8988T (cell line): ENCODE measurements around the gene STAC3.

ENCODE experiments used
- DNase-seq: peaks from one replicate; pipeline ENCODE4 v3.0.0; 2011

Gene STAC3

DNA sequence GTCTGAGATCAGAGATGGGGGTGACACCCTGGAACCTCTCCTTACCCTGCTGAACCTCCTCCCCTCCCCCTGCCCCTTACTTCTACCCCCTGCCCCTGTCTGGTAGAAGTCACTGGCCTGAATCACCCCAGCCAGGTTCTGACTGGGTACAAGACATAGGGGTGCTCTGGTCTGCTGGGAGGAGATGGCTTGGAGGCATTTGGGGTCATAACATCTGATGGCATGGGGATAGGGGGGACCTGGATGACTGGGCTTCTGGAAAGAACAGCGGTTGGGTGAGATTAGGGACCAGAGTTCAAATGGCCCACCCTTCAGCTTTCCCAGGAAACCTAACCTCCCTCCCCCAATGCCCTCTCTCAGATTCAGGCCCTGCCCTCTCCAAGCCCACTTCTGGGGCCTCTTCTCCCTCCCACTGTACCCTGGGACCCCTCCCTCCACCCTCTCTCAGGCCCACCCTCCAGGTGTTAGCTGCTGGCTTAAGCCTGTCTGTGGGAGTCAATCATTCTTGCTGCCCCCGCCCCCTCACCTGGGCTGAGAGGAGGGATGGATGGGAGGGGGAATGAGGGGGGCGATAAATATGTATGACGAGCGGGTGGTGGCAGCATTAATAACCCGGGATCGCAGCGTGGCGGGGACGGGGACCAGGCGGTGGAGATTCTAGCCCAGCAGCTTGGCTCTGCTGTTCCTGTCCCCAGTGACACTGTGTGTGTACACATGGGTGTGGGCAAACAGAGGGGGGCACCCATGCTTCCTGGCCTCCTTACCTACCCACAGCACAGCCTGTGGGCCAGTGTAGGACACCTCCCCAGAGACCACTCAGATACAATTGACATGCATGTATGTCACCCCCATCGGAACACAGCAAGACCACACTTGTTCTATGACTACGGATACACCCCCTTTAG is 28.4 kb downstream of the STAC3 start:
- DNase-seq: no peak

DNA sequence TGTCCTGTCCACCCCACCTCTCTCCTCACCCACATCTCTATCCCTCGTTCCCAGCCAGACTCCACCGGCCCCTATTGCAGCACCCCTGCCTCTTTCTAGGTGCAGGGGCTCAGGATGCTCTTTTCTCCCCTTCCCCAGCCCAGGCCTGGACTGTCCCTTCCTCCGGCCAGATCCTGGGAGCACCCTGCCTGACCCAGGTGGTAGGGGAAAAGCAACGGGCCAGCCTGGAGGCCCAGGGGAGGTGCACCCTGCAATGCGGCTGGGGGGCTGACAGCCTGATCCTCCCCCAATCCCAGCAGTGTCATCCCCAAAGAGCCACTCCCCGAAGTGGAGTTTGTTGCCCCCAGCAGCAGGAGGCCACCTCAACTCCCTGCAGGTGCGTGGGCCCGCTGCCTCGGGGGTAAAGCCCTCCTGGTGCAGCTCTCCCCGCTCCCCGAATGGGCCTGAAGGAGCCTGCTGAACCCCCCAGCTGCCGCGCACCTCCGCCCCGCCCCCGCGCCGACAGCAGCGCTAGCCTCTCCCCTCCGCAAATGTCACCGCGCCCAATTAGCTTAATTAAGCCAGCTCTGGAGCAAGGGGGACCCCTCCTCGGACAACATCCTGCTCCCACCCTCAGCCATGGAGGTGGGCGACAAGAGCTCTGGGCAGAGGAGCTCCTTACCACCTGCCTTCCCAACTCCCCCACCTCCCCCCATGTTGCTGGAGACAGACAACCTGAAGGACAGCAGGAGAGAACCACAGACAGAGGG is 29.6 kb downstream of the STAC3 start:
- no peak for DNase-seq

DNA sequence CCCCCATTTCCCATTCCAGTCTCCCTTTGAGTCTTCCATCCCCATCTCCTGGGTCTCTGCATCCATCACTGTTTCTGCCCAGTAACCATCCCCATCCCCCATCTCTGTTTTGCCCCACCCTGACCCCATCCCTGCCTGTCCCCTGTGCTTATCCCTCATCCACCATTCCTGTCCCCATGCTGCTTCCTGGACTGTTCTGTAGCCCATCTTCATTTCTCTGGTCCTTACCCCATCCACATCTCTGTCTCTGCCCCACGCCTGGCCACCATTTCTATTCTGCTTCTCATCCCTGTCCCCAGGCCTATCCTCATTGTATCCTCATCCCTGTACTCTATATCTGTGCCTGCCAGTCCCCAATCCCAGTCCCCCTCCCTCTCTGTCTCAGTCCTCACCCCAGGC is 30.2 kb downstream of the STAC3 start:
- DNase-seq: no peak

DNA sequence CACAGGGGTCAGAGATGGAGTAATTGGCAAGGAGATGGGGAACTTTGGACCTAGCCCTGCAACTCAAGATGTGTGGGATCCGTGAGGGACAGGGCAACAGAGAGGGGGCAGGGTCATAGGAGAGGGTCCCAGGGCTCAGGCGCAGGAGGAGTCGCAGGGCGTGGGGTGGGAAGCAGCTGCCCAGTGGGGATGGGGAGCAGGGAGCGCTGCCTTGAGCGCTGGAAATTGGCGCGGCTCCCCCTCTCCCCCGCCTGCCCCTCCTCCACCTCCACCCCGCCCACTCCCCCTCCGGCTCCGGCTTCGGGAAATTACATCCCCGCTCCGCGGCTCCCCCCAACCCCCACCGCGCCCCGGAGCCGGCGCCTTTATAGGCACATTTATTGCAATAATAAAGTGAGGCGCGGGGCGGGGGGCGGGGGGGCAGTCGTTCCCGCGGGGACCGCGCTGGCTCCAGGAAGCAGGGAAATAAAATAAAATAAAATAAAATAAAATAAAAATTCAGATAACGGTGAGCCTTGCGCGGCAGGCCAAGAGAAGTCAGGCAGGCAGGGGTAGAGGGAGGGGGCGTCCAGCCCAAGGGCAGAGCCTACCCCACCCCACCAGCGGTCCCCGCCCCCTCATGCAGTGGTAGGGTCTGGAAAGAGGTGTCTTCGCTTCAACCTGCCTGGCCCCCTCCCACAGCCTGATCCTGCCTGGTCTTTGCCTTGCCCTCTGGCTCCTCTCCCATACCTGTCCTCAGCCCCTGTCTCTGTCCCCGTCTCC is 30.8 kb downstream of the STAC3 start:
- no peak for DNase-seq

DNA sequence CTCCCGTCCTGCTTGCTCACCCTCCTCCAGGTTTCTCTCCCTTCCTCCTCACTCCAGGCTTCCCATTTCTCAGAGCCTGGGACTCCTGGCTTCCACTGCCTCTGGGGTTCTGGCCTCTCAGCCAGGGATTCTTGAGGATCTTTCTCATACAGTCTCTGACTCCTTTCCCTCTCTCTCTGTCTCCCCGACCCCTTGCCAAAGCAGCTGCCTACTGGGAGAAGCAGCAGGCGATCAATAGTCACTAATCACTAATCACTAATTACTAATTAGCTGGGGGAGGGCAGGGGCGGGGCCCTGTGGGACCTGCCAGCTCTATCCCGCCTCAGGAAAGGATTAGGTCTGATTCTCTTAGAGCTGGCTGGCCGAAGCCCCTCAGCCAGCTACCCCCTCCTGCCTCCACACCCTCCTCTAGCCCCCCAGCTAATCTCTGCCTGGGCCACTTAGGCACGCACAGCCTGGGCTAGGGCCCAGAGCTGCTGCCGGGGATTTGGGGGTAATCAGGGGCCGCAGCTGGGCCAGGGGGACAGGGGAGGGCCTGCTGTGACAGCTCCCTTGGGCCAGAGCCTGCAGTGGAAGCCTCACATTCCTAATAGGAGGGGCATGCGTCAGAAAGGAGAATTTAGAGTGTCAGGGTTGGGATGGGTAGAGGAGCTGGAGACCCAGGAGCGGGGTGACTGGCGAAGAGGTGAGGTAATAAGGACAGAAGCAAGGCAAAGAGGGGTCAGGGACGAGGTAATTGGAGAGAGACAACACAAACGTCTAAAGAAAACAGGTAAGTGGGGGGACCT is 31.6 kb downstream of the STAC3 start:
- DNase-seq: no peak

DNA sequence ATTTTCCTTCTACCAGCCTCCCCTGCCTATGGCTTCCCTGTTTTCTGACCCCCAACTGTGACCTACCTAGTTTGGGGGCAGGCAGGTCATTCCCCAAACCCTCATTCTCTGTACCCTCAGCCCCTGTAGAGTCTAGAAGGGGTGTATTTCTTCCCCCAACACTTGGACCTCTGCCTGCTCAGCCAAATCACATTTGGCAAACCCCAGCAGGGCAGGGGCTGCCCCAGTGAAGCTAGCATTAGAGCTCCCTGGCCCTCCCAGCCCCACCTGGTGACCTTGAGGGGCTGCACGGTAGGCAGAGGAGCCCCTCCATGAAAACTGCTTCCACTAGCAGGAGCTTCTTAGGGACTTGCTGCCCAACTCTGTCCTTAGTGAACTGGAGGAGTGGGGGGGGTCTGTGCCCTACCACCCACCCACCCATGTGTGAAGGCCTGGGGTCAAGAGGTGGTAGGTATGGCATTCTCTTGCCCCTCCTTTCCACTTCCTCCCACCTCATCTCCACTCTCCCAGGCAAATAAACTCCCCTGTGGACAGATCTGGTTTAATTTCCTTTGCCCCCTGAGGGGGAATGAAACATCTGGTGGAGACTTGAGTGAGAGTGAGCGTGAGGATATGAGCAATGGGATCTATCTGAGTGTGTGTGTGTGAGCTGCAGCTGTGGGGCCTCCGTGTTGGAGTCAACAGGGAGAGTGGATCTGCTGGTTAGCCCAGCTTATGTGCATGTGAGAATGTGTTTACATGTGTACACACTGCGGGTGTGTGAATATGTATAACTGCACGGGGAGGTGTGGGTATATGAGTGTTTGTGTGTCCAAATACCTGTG is 32.7 kb downstream of the STAC3 start:
- no peak for DNase-seq

DNA sequence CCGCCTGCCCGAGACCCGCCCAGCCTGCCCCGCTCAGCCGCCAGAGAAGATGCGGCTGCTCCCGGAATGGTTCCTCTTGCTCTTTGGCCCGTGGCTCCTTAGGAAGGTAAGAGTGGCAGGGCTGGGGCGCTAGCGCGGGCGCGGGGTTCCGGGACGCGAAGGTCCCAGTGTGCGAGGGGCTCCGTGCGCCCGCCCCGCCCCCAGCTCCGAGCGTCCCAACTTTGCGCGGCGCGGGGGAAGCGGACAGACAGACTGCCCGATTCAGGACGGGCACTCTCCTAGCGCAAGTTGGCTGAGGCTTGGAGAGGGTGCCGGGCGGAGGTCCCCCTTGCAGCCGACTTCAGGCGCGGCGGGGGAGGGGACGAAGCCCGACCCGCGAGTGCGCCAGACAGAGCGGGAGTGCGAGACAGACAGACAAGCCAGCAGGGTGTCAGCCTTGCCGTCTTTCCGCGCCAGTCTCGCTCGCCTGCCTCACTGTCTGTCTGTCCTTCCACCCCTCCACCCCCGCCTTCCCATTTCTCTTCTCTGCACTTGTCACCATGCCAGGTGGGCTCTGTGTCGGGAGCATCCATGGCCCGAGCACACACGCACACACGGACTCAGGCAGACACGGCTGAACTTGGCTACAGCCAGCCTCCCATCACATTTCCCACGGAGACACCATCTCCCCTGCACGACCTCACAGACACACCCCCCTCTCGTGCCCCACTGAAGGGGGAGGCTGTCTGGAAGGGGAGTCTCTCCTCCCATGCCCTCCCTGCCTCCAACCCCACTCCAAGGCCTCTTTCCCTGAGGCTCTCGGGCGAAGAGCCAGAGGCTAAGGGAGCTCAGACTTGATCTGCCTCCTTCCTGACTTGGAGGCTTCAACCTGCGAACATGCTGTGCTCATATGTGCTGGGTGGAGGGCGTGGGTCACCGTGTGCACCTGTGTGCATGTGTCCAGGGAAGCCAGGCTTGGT is 33.8 kb downstream of the STAC3 start:
- no peak for DNase-seq

DNA sequence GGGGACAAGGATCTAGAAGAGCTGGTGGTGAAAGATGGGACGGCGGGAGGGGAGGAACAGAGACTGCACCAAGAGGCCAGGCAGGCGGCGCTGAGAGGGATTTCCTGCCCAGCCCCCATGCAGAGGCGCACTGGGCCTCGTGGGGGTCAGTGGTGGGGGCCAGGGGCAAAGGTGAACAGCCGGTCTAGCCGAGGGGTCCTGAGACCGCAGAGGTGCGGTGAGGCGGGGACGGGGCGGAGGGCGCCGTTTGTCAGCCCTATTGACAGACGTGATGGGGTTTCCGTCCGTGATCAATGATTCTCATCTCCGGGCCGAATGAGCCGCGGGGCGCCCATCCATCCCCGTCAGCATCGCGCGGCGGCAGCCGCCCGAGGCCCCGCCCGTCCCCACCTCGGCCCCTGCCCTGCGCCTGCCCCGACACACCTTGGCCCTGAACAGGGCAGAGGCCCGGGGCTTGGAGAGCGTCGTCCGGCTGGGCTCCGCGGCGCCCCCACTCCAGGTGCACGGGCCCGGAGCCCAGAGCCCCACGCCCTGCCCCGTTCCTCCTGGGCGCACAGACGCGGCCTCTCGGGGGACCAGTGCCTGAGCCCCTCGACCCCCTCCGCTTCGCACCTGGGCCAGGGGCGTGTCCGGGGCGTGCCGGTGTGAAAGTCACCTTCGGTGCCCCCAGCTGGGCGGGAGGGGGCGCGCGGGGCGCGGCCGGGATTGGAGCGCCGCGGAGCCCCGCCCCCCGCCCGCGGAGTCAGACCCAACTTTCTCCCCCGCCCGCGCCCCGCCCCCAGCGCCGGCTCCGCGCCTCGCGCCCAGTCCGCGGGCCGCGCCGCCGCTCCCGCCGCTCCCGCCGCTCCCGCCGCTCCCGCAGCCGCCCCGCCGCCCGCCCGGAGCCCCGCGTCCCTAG is 34.7 kb downstream of the STAC3 start, which contains the start of gene NXPH4:
Gene NXPH4 (plus strand): TSS at position 781 of the 898 bp plus-strand sequence. CDS start 176 bp downstream, outside the sequence.
- peak; percentile 75 for DNase-seq

DNA sequence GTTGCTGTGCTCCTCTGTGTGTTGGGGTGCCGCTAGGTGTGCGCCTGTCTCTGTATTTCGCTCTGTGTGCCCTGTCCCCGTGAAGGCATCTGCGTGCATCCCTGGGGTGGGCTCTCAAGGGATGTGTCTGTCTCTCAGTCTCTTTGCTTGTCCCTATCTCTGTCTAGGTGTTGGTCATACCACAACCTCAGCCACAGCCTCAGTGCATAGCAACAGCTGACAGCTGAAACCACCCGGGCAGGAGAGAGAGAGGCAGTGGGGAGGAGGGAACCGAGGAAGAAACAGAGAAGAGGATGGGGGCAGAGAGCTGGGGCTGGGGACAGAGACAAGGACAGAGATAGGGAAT is 35.3 kb downstream of the STAC3 start:
- no peak for DNase-seq

DNA sequence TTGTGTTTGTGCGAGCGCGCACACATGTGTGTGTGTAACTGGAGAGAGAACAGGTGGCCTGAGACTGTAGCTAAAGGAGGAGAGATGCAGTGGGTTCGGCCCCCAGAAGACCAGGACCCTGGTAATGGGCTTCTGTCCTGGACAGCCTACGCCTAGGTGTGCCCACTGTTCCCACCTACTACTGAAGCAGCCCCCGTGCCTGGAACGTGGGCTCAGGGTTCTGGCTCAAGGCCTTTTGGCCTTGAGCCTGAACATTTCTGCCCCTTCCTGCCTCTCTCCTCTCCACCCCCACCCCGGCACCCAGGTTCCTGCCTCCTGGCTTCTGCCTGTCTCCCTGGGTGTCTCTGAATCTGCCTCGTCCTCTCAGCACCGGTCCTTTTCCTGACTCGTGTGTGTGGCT is 35.9 kb downstream of the STAC3 start:
- DNase-seq: no peak

DNA sequence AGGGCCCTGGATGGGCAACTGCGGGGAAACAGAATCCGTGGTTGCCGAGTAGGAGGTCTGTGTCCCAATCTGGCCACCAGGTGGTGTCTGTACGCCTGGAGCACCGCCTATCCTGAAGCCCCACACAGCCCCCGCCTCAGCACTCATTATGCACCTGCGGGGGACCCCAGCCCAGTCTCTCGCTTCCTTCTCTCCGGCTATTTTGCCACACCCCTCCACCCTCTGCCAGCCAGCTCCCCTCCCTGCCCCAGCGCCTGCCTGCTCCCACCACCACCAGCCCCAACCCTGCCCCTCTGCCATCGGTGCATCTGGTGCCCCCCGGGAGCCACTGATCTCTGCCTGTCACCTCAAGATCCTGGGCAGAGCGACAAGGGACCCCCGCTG is 36.6 kb downstream of the STAC3 start:
- DNase-seq: peak; percentile 89

DNA sequence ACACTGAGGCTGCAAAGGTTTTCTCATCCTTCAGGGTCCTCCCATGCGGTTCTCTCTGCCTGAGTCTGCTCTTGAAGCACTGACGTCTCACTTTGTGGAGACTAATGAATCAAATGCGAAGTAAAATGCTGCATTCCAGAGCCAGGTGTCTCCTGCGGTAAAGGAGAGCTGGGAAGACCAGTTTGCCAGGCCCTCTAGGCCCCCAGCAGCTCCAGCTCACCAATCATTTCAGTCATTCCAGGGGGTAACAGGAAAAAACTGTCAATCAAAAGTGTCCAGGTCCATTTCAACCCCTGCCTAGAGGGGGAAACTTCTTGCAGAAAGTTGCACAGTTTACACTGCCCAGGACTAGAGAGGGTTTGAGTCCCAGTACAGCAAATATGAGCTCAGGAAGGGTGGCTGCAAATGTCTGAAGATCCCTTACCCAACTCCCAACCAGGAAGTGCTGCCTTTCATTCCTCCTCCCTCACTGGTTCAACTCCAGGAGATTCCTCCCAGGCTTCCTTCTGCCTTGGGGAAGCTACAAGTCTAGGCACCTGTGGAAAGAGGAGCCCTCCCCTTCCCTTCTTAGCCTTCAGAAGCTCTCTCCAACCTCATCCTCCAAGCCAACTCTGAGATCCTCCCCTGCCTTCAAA is 37.1 kb downstream of the STAC3 start:
- no peak for DNase-seq

DNA sequence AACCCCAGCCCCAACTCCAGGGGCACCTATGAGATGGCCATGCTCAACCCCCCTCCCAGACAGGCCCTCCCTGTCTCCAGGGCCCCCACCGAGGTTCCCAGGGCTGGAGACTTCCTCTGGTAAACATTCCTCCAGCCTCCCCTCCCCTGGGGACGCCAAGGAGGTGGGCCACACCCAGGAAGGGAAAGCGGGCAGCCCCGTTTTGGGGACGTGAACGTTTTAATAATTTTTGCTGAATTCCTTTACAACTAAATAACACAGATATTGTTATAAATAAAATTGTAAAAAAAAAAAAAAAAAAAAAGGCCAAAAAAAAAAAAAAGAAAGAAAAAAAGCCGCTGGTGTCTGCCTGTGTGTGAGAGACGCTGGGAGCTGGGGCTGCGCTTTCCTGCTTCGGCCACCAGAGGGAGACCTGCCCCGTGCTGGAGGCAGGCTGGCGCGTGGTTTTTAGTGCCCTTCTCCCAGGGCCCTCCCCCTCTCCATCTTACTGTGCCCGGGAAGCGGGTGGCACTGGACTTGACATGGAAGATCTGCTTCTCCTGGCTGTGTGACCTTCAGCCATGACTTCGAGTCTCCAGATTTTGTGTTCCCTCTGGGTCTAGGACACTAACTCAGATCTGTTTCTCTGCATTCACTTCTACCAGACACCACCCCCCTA is 37.8 kb downstream of the STAC3 start:
- DNase-seq: peak; percentile 98

DNA sequence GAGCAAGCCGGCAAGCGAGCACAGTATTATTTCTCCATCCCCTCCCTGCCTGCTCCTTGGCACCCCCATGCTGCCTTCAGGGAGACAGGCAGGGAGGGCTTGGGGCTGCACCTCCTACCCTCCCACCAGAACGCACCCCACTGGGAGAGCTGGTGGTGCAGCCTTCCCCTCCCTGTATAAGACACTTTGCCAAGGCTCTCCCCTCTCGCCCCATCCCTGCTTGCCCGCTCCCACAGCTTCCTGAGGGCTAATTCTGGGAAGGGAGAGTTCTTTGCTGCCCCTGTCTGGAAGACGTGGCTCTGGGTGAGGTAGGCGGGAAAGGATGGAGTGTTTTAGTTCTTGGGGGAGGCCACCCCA is 38.3 kb downstream of the STAC3 start:
- no peak for DNase-seq

DNA sequence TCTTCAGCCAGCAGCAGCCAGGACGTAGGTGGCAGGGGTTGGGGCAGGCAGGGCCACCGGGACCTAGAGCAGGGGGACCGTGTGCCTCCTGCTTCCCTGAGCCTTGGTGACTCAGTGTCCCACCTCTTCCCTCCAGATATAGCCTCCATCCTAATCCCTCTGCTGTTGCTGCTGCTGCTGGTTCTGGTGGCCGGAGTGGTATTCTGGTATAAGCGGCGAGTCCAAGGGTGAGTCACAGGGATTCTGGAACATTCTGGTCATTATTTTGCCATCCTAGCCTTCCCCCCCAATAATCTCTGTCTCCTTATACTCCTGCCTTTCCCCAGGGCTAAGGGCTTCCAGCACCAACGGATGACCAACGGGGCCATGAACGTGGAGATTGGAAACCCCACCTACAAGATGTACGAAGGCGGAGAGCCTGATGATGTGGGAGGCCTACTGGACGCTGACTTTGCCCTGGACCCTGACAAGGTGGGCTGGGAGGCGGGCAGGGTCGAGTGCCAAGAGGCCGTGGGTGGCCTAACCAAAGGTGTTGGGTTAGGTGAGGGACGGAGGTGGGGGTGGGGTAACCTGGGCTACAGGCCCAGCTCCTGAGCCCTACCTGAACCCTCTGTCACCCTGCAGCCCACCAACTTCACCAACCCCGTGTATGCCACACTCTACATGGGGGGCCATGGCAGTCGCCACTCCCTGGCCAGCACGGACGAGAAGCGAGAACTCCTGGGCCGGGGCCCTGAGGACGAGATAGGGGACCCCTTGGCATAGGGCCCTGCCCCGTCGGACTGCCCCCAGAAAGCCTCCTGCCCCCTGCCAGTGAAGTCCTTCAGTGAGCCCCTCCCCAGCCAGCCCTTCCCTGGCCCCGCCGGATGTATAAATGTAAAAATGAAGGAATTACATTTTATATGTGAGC is 38.9 kb downstream of the STAC3 start:
- DNase-seq: no peak

DNA sequence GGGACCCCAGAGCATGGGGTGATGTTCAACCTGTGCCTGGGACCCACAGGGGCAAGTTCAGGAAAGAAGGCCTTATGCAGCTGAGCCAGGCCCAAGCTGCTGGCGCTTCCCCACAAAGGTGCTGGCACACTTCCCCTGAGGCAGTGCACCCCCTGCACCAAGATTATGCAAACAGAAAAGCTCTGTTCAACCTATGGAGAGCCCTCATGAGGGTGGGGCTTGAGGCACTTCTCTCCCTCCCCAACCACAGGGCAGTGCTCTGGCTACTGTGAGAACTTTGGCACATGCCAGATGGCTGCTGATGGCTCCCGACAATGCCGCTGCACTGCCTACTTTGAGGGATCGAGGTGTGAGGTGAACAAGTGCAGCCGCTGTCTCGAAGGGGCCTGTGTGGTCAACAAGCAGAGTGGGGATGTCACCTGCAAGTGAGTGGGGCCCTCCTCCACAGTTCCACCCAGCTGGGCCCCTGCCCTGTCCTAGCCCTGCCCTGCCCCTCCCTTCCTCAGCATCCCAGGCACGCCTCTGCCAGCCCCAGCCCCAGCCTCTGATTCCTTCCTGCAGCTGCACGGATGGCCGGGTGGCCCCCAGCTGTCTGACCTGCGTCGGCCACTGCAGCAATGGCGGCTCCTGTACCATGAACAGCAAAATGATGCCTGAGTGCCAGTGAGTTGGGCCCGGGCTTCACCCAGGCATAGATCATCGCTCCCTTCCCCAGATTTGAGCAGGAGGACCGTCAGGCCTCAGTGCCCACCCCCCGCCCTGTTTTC is 39.9 kb downstream of the STAC3 start:
- DNase-seq: no peak

DNA sequence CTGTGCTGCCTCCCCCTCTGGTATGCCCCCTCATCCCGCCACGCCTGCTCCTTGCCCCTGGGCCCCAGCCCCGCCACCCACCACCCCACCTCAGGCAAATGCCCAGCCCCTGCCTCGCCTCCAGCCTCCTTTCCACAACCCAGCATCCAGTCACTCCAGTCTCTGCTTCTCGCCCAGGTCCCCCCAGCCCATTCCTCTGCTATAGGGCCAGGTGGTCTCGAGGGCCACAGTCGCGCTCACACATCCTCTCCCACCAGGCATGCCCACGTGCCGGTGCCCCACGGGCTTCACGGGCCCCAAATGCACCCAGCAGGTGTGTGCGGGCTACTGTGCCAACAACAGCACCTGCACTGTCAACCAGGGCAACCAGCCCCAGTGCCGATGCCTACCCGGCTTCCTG is 40.5 kb downstream of the STAC3 start:
- DNase-seq: no peak
